HEK293 (cell line): ENCODE data around the gene USP36.

Source experiments
- CTCF ChIA-PET: fragments of 350-600 bp; formaldehyde crosslinking; extraction: SDS; loops from one replicate; lab custom pipeline; 2021; ENCODE audit warnings: antibody characterized with exemption; lab: Yijun Ruan, JAX
- POLR2A ChIA-PET: fragments of 300-600 bp; formaldehyde crosslinking; extraction: SDS; loops from one replicate; lab custom pipeline; 2020; ENCODE audit warnings: antibody characterized with exemption, inconsistent platforms; lab: Yijun Ruan, JAX
- H3K27ac ChIP-seq: fragments of 200-500 bp; sonication (Bioruptor generic); 2 replicates; pipeline ENCODE4 v1.5.1; 2014; ENCODE audit warnings: low read depth, low read length, control low read depth, inconsistent platforms; ENCODE audit errors: extremely low read depth
- H3K36me3 ChIP-seq, 2 experiments: fragments of 200-500 bp in 1 of 2; sonication (Bioruptor generic) in 1 of 2; 1 replicate in 1 of 2; 2 replicates in 1 of 2; pipeline ENCODE4 v1.5.1; 2014 to 2017; ENCODE audit warnings: inconsistent platforms in 2 of 2, low read length in 2 of 2; ENCODE audit not compliant: control insufficient read depth in 2 of 2, insufficient read depth in 1 of 2
- H3K4me1 ChIP-seq: fragments of 200-500 bp; sonication (Bioruptor generic); 2 replicates; pipeline ENCODE4 v1.5.1; 2014; ENCODE audit warnings: mild to moderate bottlenecking, low read length, inconsistent platforms; ENCODE audit not compliant: control insufficient read depth, insufficient read depth
- H3K4me3 ChIP-seq: 2 replicates; pipeline ENCODE4 v1.5.1; 2011; ENCODE audit warnings: low read depth, mild to moderate bottlenecking, control low read depth, low read length, moderate library complexity
- H3K9me3 ChIP-seq: fragments of 200-500 bp; sonication (Bioruptor generic); 2 replicates; pipeline ENCODE4 v1.5.1; 2014; ENCODE audit warnings: low read depth, low read length, inconsistent platforms; ENCODE audit not compliant: control insufficient read depth, insufficient read depth
- KLF10 ChIP-seq: fragments of 450-650 bp; IDR thresholded peaks from 2 replicates; pipeline ENCODE4 v1.5.1; 2018; ENCODE audit warnings: missing biosample characterization, mild to moderate bottlenecking, missing genetic modification characterization
- KLF8 ChIP-seq: fragments of 450-650 bp; formaldehyde crosslinking; IDR thresholded peaks from 2 replicates; pipeline ENCODE4 v1.5.1; 2016; ENCODE audit warnings: missing biosample characterization, missing genetic modification characterization
- MYNN ChIP-seq: fragments of 450-650 bp; formaldehyde crosslinking; IDR thresholded peaks from 2 replicates; pipeline ENCODE4 v1.5.1; 2016; ENCODE audit warnings: missing biosample characterization, missing genetic modification characterization, borderline replicate concordance
- SCRT2 ChIP-seq: fragments of 450-650 bp; formaldehyde crosslinking; IDR thresholded peaks from 2 replicates; pipeline ENCODE4 v1.5.1; 2016; ENCODE audit warnings: missing biosample characterization, missing genetic modification characterization
- ZNF146 ChIP-seq: fragments of 450-650 bp; formaldehyde crosslinking; IDR thresholded peaks from 2 replicates; pipeline ENCODE4 v1.5.1; 2016; ENCODE audit warnings: missing biosample characterization, missing genetic modification characterization
- ZNF175 ChIP-seq: fragments of 450-650 bp; formaldehyde crosslinking; IDR thresholded peaks from 2 replicates; pipeline ENCODE4 v1.5.1; 2016; ENCODE audit warnings: missing biosample characterization, missing genetic modification characterization
- ZNF341 ChIP-seq: fragments of 450-650 bp; formaldehyde crosslinking; IDR thresholded peaks from 2 replicates; pipeline ENCODE4; 2016; ENCODE audit warnings: low read depth, missing biosample characterization, missing genetic modification characterization
- ZNF610 ChIP-seq: fragments of 450-650 bp; formaldehyde crosslinking; IDR thresholded peaks from 2 replicates; pipeline ENCODE4 v1.5.1; 2016; ENCODE audit warnings: missing biosample characterization, missing genetic modification characterization, borderline replicate concordance
- ZNF623 ChIP-seq: fragments of 450-650 bp; formaldehyde crosslinking; IDR thresholded peaks from 2 replicates; pipeline ENCODE4 v1.5.1; 2016; ENCODE audit warnings: missing biosample characterization, missing genetic modification characterization
- ZNF660 ChIP-seq: fragments of 450-650 bp; IDR thresholded peaks from 2 replicates; pipeline ENCODE4 v1.5.1; 2018; ENCODE audit warnings: missing biosample characterization, mild to moderate bottlenecking, missing genetic modification characterization
- ZNF830 ChIP-seq: fragments of 450-650 bp; IDR thresholded peaks from 2 replicates; pipeline ENCODE4 v1.5.0; 2018; ENCODE audit warnings: missing biosample characterization, missing genetic modification characterization, low read depth, mild to moderate bottlenecking, moderate library complexity
- TF ChIP-seq, protein P1 (sequence below): fragments of 450-650 bp; formaldehyde crosslinking; IDR thresholded peaks from 2 replicates; pipeline ENCODE4 v1.5.1; 2016; ENCODE audit warnings: missing biosample characterization, missing genetic modification characterization
- TF ChIP-seq, protein P2 (sequence below): fragments of 450-650 bp; formaldehyde crosslinking; IDR thresholded peaks from 2 replicates; pipeline ENCODE4 v1.5.1; 2016; ENCODE audit warnings: missing biosample characterization, missing genetic modification characterization
- TF ChIP-seq, protein P3 (sequence below): fragments of 450-650 bp; formaldehyde crosslinking; IDR thresholded peaks from 2 replicates; pipeline ENCODE4 v1.5.0; 2017; ENCODE audit warnings: missing biosample characterization, missing genetic modification characterization, borderline replicate concordance
- TF ChIP-seq, protein P4 (sequence below): fragments of 450-650 bp; formaldehyde crosslinking; IDR thresholded peaks from 2 replicates; pipeline ENCODE4 v1.5.1; 2016; ENCODE audit warnings: missing biosample characterization, missing genetic modification characterization
- TF ChIP-seq, protein P5 (sequence below): fragments of 450-650 bp; formaldehyde crosslinking; IDR thresholded peaks from 2 replicates; pipeline ENCODE4 v1.5.1; 2017; ENCODE audit warnings: missing biosample characterization, mild to moderate bottlenecking, missing genetic modification characterization, moderate library complexity

USP36 gene

DNA sequence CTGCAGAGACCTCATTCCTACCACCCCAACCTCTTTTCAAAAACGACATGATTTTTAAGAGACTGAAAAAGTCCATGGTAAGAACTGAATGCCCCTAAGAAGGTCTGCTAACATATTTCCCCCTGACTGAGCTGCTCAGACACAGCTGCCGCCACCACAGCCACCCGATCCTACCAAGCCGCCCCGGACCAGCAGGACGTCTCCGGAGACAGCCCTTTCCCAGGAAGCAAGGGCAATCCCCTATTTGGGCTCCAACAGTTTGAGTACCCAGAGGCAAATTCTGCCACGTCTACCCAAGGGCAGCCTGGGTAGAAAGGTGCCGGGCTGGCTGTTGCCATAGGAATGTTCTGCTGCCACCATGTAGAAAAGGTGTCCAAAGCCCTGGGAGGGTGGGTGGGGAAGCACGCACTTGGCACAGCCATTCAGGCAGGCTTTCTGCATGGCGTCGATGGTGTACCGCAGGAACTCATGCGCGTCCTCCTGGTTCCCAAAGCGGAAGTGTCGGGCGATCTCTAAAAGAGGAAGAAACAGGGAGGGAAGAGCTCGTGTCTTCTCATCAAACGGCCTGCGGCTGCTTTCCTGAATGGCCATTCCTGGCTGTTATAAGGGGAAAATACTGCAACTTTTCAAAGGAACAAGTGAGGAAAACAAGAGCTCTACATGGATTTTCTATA lies 13.6 kb downstream of the USP36 start:
- TF ChIP-seq, protein P1, sequence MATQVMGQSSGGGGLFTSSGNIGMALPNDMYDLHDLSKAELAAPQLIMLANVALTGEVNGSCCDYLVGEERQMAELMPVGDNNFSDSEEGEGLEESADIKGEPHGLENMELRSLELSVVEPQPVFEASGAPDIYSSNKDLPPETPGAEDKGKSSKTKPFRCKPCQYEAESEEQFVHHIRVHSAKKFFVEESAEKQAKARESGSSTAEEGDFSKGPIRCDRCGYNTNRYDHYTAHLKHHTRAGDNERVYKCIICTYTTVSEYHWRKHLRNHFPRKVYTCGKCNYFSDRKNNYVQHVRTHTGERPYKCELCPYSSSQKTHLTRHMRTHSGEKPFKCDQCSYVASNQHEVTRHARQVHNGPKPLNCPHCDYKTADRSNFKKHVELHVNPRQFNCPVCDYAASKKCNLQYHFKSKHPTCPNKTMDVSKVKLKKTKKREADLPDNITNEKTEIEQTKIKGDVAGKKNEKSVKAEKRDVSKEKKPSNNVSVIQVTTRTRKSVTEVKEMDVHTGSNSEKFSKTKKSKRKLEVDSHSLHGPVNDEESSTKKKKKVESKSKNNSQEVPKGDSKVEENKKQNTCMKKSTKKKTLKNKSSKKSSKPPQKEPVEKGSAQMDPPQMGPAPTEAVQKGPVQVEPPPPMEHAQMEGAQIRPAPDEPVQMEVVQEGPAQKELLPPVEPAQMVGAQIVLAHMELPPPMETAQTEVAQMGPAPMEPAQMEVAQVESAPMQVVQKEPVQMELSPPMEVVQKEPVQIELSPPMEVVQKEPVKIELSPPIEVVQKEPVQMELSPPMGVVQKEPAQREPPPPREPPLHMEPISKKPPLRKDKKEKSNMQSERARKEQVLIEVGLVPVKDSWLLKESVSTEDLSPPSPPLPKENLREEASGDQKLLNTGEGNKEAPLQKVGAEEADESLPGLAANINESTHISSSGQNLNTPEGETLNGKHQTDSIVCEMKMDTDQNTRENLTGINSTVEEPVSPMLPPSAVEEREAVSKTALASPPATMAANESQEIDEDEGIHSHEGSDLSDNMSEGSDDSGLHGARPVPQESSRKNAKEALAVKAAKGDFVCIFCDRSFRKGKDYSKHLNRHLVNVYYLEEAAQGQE (tag by site-specific recombination): no peak
- TF ChIP-seq, protein P2, sequence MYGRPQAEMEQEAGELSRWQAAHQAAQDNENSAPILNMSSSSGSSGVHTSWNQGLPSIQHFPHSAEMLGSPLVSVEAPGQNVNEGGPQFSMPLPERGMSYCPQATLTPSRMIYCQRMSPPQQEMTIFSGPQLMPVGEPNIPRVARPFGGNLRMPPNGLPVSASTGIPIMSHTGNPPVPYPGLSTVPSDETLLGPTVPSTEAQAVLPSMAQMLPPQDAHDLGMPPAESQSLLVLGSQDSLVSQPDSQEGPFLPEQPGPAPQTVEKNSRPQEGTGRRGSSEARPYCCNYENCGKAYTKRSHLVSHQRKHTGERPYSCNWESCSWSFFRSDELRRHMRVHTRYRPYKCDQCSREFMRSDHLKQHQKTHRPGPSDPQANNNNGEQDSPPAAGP: no peak
- no peak for TF ChIP-seq ZNF623
- H3K27ac ChIP-seq: no peak overlapping the region
- POLR2A ChIA-PET: interaction anchor here (0.5 kb wide), 1 partner anchor 19 kb away, joined by 6 read pairs; no protein-coding TSS in a partner anchor
- CTCF ChIA-PET: interaction anchor here (0.5 to 1.3 kb wide), 4 partner anchors 7 to 406 kb away, joined by 3 to 14 read pairs (median 3); no protein-coding TSS in a partner anchor
- no peaks in the 10 kb centered on the region for H3K9me3 ChIP-seq
- no peaks in the 10 kb centered on the region for H3K4me1 ChIP-seq
- H3K36me3 ChIP-seq: peaks cover 54 to 97% of the 10 kb centered on the region in 2 experiments
- H3K4me3 ChIP-seq: no peak overlapping the region

DNA sequence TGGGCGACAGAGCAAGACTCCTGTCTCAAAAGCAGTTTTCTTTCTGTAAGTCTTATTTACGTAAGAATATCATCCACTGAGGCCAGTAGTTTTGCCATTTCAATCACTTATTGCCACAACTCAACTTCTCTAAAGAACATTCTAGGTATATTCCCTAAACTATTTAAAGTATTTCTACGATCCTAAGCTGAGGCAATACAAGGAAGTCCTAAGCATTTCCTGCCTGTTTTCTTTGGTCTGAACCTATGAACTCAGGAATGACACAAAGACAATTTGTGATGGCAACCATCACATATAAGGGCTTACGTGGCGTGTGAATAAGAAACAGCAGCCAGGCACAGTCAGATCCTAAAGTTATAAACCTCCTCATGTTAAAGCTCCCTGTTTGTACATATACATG lies 14.2 kb downstream of the USP36 start:
- no peaks in the 10 kb centered on the region for H3K9me3 ChIP-seq
- no peak overlapping the region for H3K4me3 ChIP-seq
- H3K27ac ChIP-seq: no peak overlapping the region
- H3K4me1 ChIP-seq: no peaks in the 10 kb centered on the region
- peaks cover 50 to 97% of the 10 kb centered on the region in 2 experiments for H3K36me3 ChIP-seq
- ChIA-PET POLR2A (no interaction called here), CTCF (interaction anchor here (0.5 to 0.7 kb wide), 2 partner anchors 17 to 405 kb away, joined by 3 to 4 read pairs; no protein-coding TSS in a partner anchor)
- TF ChIP-seq, protein P3, sequence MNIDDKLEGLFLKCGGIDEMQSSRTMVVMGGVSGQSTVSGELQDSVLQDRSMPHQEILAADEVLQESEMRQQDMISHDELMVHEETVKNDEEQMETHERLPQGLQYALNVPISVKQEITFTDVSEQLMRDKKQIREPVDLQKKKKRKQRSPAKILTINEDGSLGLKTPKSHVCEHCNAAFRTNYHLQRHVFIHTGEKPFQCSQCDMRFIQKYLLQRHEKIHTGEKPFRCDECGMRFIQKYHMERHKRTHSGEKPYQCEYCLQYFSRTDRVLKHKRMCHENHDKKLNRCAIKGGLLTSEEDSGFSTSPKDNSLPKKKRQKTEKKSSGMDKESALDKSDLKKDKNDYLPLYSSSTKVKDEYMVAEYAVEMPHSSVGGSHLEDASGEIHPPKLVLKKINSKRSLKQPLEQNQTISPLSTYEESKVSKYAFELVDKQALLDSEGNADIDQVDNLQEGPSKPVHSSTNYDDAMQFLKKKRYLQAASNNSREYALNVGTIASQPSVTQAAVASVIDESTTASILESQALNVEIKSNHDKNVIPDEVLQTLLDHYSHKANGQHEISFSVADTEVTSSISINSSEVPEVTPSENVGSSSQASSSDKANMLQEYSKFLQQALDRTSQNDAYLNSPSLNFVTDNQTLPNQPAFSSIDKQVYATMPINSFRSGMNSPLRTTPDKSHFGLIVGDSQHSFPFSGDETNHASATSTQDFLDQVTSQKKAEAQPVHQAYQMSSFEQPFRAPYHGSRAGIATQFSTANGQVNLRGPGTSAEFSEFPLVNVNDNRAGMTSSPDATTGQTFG (tag by site-specific recombination): no peak
- TF ChIP-seq ZNF830 (tag by site-specific recombination) (no peak), ZNF341 (no peak), MYNN (tag by site-specific recombination) (no peak), SCRT2 (tag by site-specific recombination) (no peak), ZNF610 (no peak), KLF8 (tag by site-specific recombination) (no peak), ZNF146 (tag by site-specific recombination) (no peak), ZNF660 (tag by site-specific recombination) (no peak), KLF10 (tag by site-specific recombination) (no peak), ZNF175 (no peak)
- TF ChIP-seq, protein P4, sequence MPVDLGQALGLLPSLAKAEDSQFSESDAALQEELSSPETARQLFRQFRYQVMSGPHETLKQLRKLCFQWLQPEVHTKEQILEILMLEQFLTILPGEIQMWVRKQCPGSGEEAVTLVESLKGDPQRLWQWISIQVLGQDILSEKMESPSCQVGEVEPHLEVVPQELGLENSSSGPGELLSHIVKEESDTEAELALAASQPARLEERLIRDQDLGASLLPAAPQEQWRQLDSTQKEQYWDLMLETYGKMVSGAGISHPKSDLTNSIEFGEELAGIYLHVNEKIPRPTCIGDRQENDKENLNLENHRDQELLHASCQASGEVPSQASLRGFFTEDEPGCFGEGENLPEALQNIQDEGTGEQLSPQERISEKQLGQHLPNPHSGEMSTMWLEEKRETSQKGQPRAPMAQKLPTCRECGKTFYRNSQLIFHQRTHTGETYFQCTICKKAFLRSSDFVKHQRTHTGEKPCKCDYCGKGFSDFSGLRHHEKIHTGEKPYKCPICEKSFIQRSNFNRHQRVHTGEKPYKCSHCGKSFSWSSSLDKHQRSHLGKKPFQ: no peak
- TF ChIP-seq, protein P1 (tag by site-specific recombination): no peak
- TF ChIP-seq, protein P5, sequence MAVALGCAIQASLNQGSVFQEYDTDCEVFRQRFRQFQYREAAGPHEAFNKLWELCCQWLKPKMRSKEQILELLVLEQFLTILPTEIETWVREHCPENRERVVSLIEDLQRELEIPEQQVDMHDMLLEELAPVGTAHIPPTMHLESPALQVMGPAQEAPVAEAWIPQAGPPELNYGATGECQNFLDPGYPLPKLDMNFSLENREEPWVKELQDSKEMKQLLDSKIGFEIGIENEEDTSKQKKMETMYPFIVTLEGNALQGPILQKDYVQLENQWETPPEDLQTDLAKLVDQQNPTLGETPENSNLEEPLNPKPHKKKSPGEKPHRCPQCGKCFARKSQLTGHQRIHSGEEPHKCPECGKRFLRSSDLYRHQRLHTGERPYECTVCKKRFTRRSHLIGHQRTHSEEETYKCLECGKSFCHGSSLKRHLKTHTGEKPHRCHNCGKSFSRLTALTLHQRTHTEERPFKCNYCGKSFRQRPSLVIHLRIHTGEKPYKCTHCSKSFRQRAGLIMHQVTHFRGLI (tag by site-specific recombination): no peak
- TF ChIP-seq, all 188 proteins: peak for 0
